H1 (cell line): ENCODE results near the gene LDLRAP1. TPM values are rescaled to one million over a fixed set of nuclear protein-coding genes. Genes with fewer than 3 reads are reported as not detected.

Source experiments
- CTCF ChIA-PET: fragments of 300-600 bp; sonication (Branson Sonifier 250); formaldehyde crosslinking; loops from one replicate; lab custom pipeline; 2021; ENCODE audit not compliant: partially characterized antibody; lab: Charles Lee
- POLR2A ChIA-PET: fragments of 300-600 bp; sonication (Branson Sonifier 250); formaldehyde crosslinking; loops from one replicate; lab custom pipeline; 2021; ENCODE audit warnings: inconsistent platforms; ENCODE audit not compliant: partially characterized antibody; lab: Charles Lee
- DNase-seq, 2 experiments: peaks; one replicate each; pipeline versions ENCODE4 v3.0.0 to v3.0.0-alpha.2; 2010 to 2022; ENCODE audit warnings: low spot score in 2 of 2, low read depth in 1 of 2, mixed read lengths in 1 of 2
- FAIRE-seq: peaks from 2 replicates; lab custom pipeline; 2011; peaks lifted over from hg19 to GRCh38; lab: Jason Lieb, UNC
- H2AFZ ChIP-seq: 2 replicates; pipeline ENCODE4 v1.8.1; 2012; ENCODE audit warnings: low read length, inconsistent platforms
- H2AK5ac ChIP-seq: 2 replicates; pipeline ENCODE4 v1.6.1; 2013; ENCODE audit warnings: low read depth, low read length
- H2BK120ac ChIP-seq: replicated peaks from 2 replicates; pipeline ENCODE3; 2013; ENCODE audit warnings: low read depth, low read length, inconsistent platforms
- H2BK12ac ChIP-seq: 2 replicates; pipeline ENCODE4 v1.6.1; 2013; ENCODE audit warnings: low read depth, low read length
- H2BK15ac ChIP-seq: 2 replicates; pipeline ENCODE4 v1.6.1; 2013; ENCODE audit warnings: low read length
- H2BK20ac ChIP-seq: 2 replicates; pipeline ENCODE4 v1.6.1; 2013; ENCODE audit warnings: low read length
- H2BK5ac ChIP-seq: 2 replicates; pipeline ENCODE4 v1.6.1; 2013; ENCODE audit warnings: low read depth, low read length
- H3K14ac ChIP-seq: 2 replicates; pipeline ENCODE4 v1.6.1; 2013; ENCODE audit warnings: inconsistent platforms; ENCODE audit not compliant: insufficient read length
- H3K18ac ChIP-seq: 2 replicates; pipeline ENCODE4 v1.6.1; 2013; ENCODE audit warnings: low read length; ENCODE audit errors: extremely low read depth
- H3K23ac ChIP-seq: 2 replicates; pipeline ENCODE4 v1.6.1; 2013; ENCODE audit warnings: inconsistent platforms; ENCODE audit not compliant: insufficient read length
- H3K23me2 ChIP-seq: 2 replicates; pipeline ENCODE4 v1.6.1; 2013; ENCODE audit warnings: low read depth, low read length
- H3K27ac ChIP-seq: 2 replicates; pipeline ENCODE4 v1.6.1; 2011; ENCODE audit warnings: low read depth, low read length, inconsistent platforms
- H3K27me3 ChIP-seq, 4 experiments: replicated peaks in 1 of 4; 1 replicate in 1 of 4; 2 replicates in 3 of 4; pipeline versions ENCODE4 v1.6.1 to v1.8.1; 2011 to 2013; ENCODE audit warnings: low read length in 3 of 4, mild to moderate bottlenecking in 3 of 4, inconsistent platforms in 2 of 4, mixed read lengths in 2 of 4, moderate library complexity in 1 of 4; ENCODE audit not compliant: control insufficient read depth in 3 of 4, insufficient read depth in 3 of 4; ENCODE audit errors: extremely low read depth in 1 of 4
- H3K36me3 ChIP-seq, 4 experiments: 2 replicates each; pipeline versions ENCODE4 v1.6.1 to v1.8.1; 2011 to 2013; ENCODE audit warnings: mild to moderate bottlenecking in 4 of 4, low read length in 3 of 4, moderate library complexity in 2 of 4, control low read depth in 1 of 4, inconsistent platforms in 1 of 4; ENCODE audit not compliant: insufficient read depth in 4 of 4, control insufficient read depth in 2 of 4
- H3K4ac ChIP-seq: replicated peaks from 2 replicates; pipeline ENCODE3; 2013; ENCODE audit warnings: low read length, low read depth, mixed read lengths, inconsistent platforms; ENCODE audit not compliant: insufficient read length
- H3K4me1 ChIP-seq, 4 experiments: replicated peaks in 1 of 4; 1 replicate in 1 of 4; 2 replicates in 3 of 4; pipeline versions ENCODE4 v1.6.1 to v1.8.1; 2011 to 2013; ENCODE audit warnings: low read length in 3 of 4, inconsistent platforms in 2 of 4, mixed read lengths in 1 of 4; ENCODE audit not compliant: insufficient read depth in 4 of 4, control insufficient read depth in 3 of 4
- H3K4me2 ChIP-seq, 2 experiments: 2 replicates each; pipeline versions ENCODE4 v1.6.1 to v1.8.1; 2011 to 2013; ENCODE audit warnings: low read depth in 2 of 2, low read length in 2 of 2, control low read depth in 1 of 2, inconsistent platforms in 1 of 2, mild to moderate bottlenecking in 1 of 2; ENCODE audit not compliant: insufficient read depth in 1 of 2
- H3K4me3 ChIP-seq, 4 experiments: fragments of 200-600, 300-600 bp in 1 of 4; sonication (generic), shearing (Covaris generic), sonication (Bioruptor Twin) in 1 of 4; 2 replicates each; pipeline versions ENCODE4 v1.5.1 to v1.8.1; 2011 to 2016; ENCODE audit warnings: low read length in 4 of 4, low read depth in 3 of 4, control low read depth in 2 of 4, inconsistent platforms in 2 of 4, mild to moderate bottlenecking in 2 of 4, mixed read lengths in 1 of 4, moderate library complexity in 1 of 4; ENCODE audit not compliant: insufficient read depth in 2 of 4; ENCODE audit errors: extremely low read depth in 1 of 4
- H3K56ac ChIP-seq: replicated peaks from 2 replicates; pipeline ENCODE3; 2013; ENCODE audit warnings: low read depth, mild to moderate bottlenecking, mixed read lengths, low read length, inconsistent platforms; ENCODE audit not compliant: insufficient read length
- H3K79me1 ChIP-seq: 2 replicates; pipeline ENCODE4 v1.6.1; 2013; ENCODE audit warnings: low read depth, low read length, control low read depth
- H3K79me2 ChIP-seq, 2 experiments: 2 replicates each; pipeline versions ENCODE4 v1.6.1 to v1.8.1; 2012 to 2013; ENCODE audit warnings: low read length in 2 of 2, mild to moderate bottlenecking in 2 of 2, inconsistent platforms in 1 of 2; ENCODE audit not compliant: insufficient read depth in 2 of 2, control insufficient read depth in 1 of 2
- H3K9ac ChIP-seq, 4 experiments: replicated peaks in 1 of 4; 1 replicate in 1 of 4; 2 replicates in 3 of 4; pipeline versions ENCODE4 v1.6.1 to v1.8.1; 2011 to 2013; ENCODE audit warnings: low read depth in 3 of 4, low read length in 3 of 4, control low read depth in 2 of 4, mild to moderate bottlenecking in 2 of 4, moderate library complexity in 2 of 4, inconsistent platforms in 1 of 4; ENCODE audit errors: extremely low read depth in 1 of 4
- H3K9me3 ChIP-seq, 2 experiments: 2 replicates each; pipeline versions ENCODE4 v1.6.1 to v1.8.1; 2012 to 2013; ENCODE audit warnings: mild to moderate bottlenecking in 2 of 2, moderate library complexity in 2 of 2, control low read depth in 1 of 2, inconsistent platforms in 1 of 2, low read depth in 1 of 2, low read length in 1 of 2, mixed read lengths in 1 of 2; ENCODE audit not compliant: insufficient read depth in 2 of 2
- H4K20me1 ChIP-seq, 2 experiments: replicated peaks in 1 of 2; 2 replicates each; pipeline versions ENCODE3 to v1.8.1; 2011 to 2013; ENCODE audit warnings: inconsistent platforms in 2 of 2, low read length in 2 of 2, mild to moderate bottlenecking in 1 of 2; ENCODE audit not compliant: insufficient read depth in 2 of 2, control insufficient read depth in 1 of 2
- H4K5ac ChIP-seq: 2 replicates; pipeline ENCODE4 v1.6.1; 2013; ENCODE audit warnings: low read length, low read depth, mixed read lengths, inconsistent platforms; ENCODE audit not compliant: insufficient read length
- H4K8ac ChIP-seq: 2 replicates; pipeline ENCODE4 v1.8.0; 2013; ENCODE audit warnings: mild to moderate bottlenecking, moderate library complexity, low read length, inconsistent platforms; ENCODE audit not compliant: insufficient read depth; ENCODE audit errors: extremely low read depth
- H4K91ac ChIP-seq: replicated peaks from 2 replicates; pipeline ENCODE3; 2013; ENCODE audit warnings: low read length, mixed read lengths, inconsistent platforms; ENCODE audit not compliant: insufficient read length
- ATF2 ChIP-seq: IDR thresholded peaks from 2 replicates; pipeline ENCODE4 v1.6.1; 2012; ENCODE audit warnings: low read length, inconsistent platforms
- CTBP2 ChIP-seq: IDR thresholded peaks from 2 replicates; pipeline ENCODE4 v1.7.0; 2011; ENCODE audit warnings: borderline replicate concordance, mild to moderate bottlenecking, moderate library complexity, mixed read lengths, low read length; ENCODE audit not compliant: insufficient read depth, insufficient read length
- EZH2 ChIP-seq: fragments of 200-600 bp; sonication (generic); IDR thresholded peaks from 2 replicates; pipeline ENCODE4 v1.7.1; 2012; ENCODE audit warnings: low read depth, mild to moderate bottlenecking, moderate library complexity, low read length, inconsistent platforms; ENCODE audit not compliant: severe bottlenecking
- JUND ChIP-seq: IDR thresholded peaks from 2 replicates; pipeline ENCODE4 v1.6.1; 2011; ENCODE audit warnings: mild to moderate bottlenecking, improper control_type of control experiment, low read length
- NRF1 ChIP-seq: IDR thresholded peaks from 2 replicates; pipeline ENCODE4 v1.6.1; 2011; ENCODE audit warnings: mild to moderate bottlenecking, low read depth, low read length, improper control_type of control experiment
- SAP30 ChIP-seq: fragments of 300-600 bp; sonication (generic); IDR thresholded peaks from 2 replicates; pipeline ENCODE4 v1.7.1; 2012; ENCODE audit warnings: low read length, moderate library complexity, mild to moderate bottlenecking, inconsistent platforms; ENCODE audit not compliant: insufficient read depth, insufficient replicate concordance
- SIN3A ChIP-seq, 2 experiments: IDR thresholded peaks in 1 of 2; conservative IDR thresholded peaks in 1 of 2; 2 replicates each; pipeline ENCODE4 v1.6.1; 2011 to 2012; ENCODE audit warnings: low read length in 2 of 2, improper control_type of control experiment in 1 of 2, low read depth in 1 of 2, mild to moderate bottlenecking in 1 of 2
- SP1 ChIP-seq: IDR thresholded peaks from 2 replicates; pipeline ENCODE4 v1.6.1; 2011; ENCODE audit warnings: low read depth, low read length
- SRF ChIP-seq: IDR thresholded peaks from 2 replicates; pipeline ENCODE4 v1.6.1; 2011; ENCODE audit warnings: mild to moderate bottlenecking, low read depth, low read length, moderate library complexity
- WGBS, 2 experiments: shearing (Covaris generic) in 1 of 2; methylation state at CpG; one replicate each; pipeline versions ENCODE4 v1.1.6 to v1.1.7; 2013 to 2015; ENCODE audit warnings: low lambda C conversion rate in 2 of 2, mixed read lengths in 2 of 2, inconsistent platforms in 1 of 2, low coverage in 1 of 2, missing lambda C conversion rate in 1 of 2; ENCODE audit not compliant: insufficient replicate concordance in 2 of 2, insufficient coverage in 1 of 2, insufficient read length in 1 of 2; ENCODE audit errors: extremely low coverage in 1 of 2, missing lambda C conversion rate in 1 of 2; 5-methylcytosine and 5-hydroxymethylcytosine counted together
- polyA plus RNA-seq, 7 experiments: library from polyadenylated mRNA; depleted of rRNA in 3 of 7; stranded (reverse) in 5 of 7; unstranded in 2 of 7; fragments of >200 nt in 5 of 7; fragments of 200-250 nt in 2 of 7; gene quantifications; 1 replicate in 5 of 7; 2 replicates in 1 of 7; 4 replicates in 1 of 7; pipeline versions ENCODE4 v1.2.1 to v1.2.3, GENCODE V29; 2011 to 2013; ENCODE audit warnings: missing spikeins in 2 of 7, mixed read lengths in 2 of 7
- total RNA-seq: library from RNA; stranded (reverse); fragmentation: NEBNext Ultra II Directional; extraction: Animal tissue kit (Norgen Biotek cat#: 25700); gene quantifications from 2 replicates; pipeline ENCODE4 v1.2.1, GENCODE V29; 2021

The LDLRAP1 gene
- total and polyA plus RNA-seq, 2 of the 8 experiments (the other 6 are each of a cell fraction or from before 2014, with no cell fraction given) = 12.8 to 13.2 TPM

GRCh38 chr1:25568090-25568833 is 24.9 kb downstream of the LDLRAP1 start:
- H3K36me3 ChIP-seq = no peaks in the 10 kb centered on the region; a peak in 1 of 8 replicates
- no peak overlapping the region for H3K23ac ChIP-seq
- no peaks in the 10 kb centered on the region for H4K20me1 ChIP-seq
- H4K5ac ChIP-seq = peak overlapping the region; percentile 7
- no peaks in the 10 kb centered on the region for H3K27me3 ChIP-seq
- H2AFZ ChIP-seq = no peak overlapping the region
- no peak overlapping the region for H2BK120ac ChIP-seq
- no peak overlapping the region for H3K14ac ChIP-seq
- H2BK12ac ChIP-seq = peak overlapping the region; percentile 62; the same call in 1 of the 2 replicates
- H3K4me3 ChIP-seq = no peak overlapping the region
- CTCF ChIA-PET = interaction anchor here (0.8 to 4.8 kb wide), 8 partner anchors 13 to 220 kb away, joined by 3 to 38 read pairs (median 6); no protein-coding TSS in a partner anchor
- peaks cover 0 to 35% (median 16%) of the 10 kb centered on the region in 4 experiments; a peak in 6 of 7 replicates for H3K4me1 ChIP-seq
- H3K4me2 ChIP-seq = peak overlapping the region in 1 of 2 experiments; percentile 19; a peak in 1 of 4 replicates
- H2BK15ac ChIP-seq = no peak overlapping the region
- no peak overlapping the region for H3K4ac ChIP-seq
- POLR2A ChIA-PET = no interaction called here
- peak overlapping the region; percentile 13; the same call in 1 of the 2 replicates for H2BK20ac ChIP-seq
- H3K9ac ChIP-seq = no peak overlapping the region
- no peaks in the 10 kb centered on the region for H3K9me3 ChIP-seq
- H3K18ac ChIP-seq = peak overlapping the region; percentile 42; the same call in 1 of the 2 replicates
- no peaks in the 10 kb centered on the region for H3K79me2 ChIP-seq
- H3K56ac ChIP-seq = no peak overlapping the region
- FAIRE-seq (peak; percentile 19), DNase-seq (peak; percentile 65 to 70)
- peak overlapping the region; percentile 60; the same call in 1 of the 2 replicates for H2BK5ac ChIP-seq
- no peaks in the 10 kb centered on the region for H3K23me2 ChIP-seq
- H4K91ac ChIP-seq = no peak overlapping the region
- no peak overlapping the region for H4K8ac ChIP-seq
- no peak overlapping the region for H3K27ac ChIP-seq
- H3K79me1 ChIP-seq = no peaks in the 10 kb centered on the region
- WGBS, 2 experiments = 59% methylated on average over 21 of the region's 21 CpGs; no CpG with 5 or more reads in 1 of the 2 experiments
- H2AK5ac ChIP-seq = no peak overlapping the region
- TF ChIP-seq EZH2 (no peak), JUND (no peak), CTBP2 (no peak), SIN3A (conservative IDR thresholded peaks at IDR 0.05 in 1 of 2, IDR thresholded peaks at IDR 0.05 in 1 of 2; ENCODE audit: low read depth in 1 of 2, low read length in 2 of 2) (peak in 1 of 2 experiments; percentile 33; a peak in 1 of 4 replicates), SP1 (no peak), SRF (no peak), NRF1 (no peak), ATF2 (0 out of 2 replicates have a peak, but pooled peaks have one; percentile 3), SAP30 (no peak)
